Measurements from ENCODE around the gene ASZ1.

Gene ASZ1

GRCh38 chr7:117401293-117402002, 25.8 kb downstream of the ASZ1 start:
- no peak for DNase-seq

- DNase-seq: no peak
Measured at GRCh38 chr7:117399820-117400422, 27.4 kb downstream of the ASZ1 start.

GRCh38 chr7:117395743-117396142, 31.6 kb downstream of the ASZ1 start:
- DNase-seq: no peak

- no peak for DNase-seq
Measured at GRCh38 chr7:117393781-117394180, 33.5 kb downstream of the ASZ1 start.

- DNase-seq: no peak
Measured at GRCh38 chr7:117389871-117390270, 37.4 kb downstream of the ASZ1 start.

GRCh38 chr7:117386110-117386706, 41.1 kb downstream of the ASZ1 start:
- no peak for DNase-seq

GRCh38 chr7:117385363-117386109, 41.8 kb downstream of the ASZ1 start:
- DNase-seq: no peak

GRCh38 chr7:117384688-117385362, 42.5 kb downstream of the ASZ1 start:
- no peak for DNase-seq

GRCh38 chr7:117383483-117384189, 43.7 kb downstream of the ASZ1 start:
- no peak for DNase-seq

- DNase-seq: no peak
Measured at GRCh38 chr7:117383046-117383445, 44.2 kb downstream of the ASZ1 start.

- DNase-seq: no peak
Measured at GRCh38 chr7:117381362-117381761, 45.9 kb downstream of the ASZ1 start.

GRCh38 chr7:117375380-117375779, 51.9 kb downstream of the ASZ1 start:
- DNase-seq: no peak

- no peak for DNase-seq
Measured at GRCh38 chr7:117372073-117372472, 55.2 kb downstream of the ASZ1 start.

GRCh38 chr7:117364339-117365080, 62.8 kb downstream of the ASZ1 start:
- no peak for DNase-seq

- DNase-seq: no peak
Measured at GRCh38 chr7:117362294-117362888, 64.9 kb downstream of the ASZ1 start.

GRCh38 chr7:117350027-117350426, 77.3 kb downstream of the ASZ1 start:
- DNase-seq: no peak

GRCh38 chr7:117349570-117349969, 77.7 kb downstream of the ASZ1 start:
- no peak for DNase-seq

- no peak for DNase-seq
Measured at GRCh38 chr7:117347962-117348672, 79.2 kb downstream of the ASZ1 start.

- DNase-seq: no peak
Measured at GRCh38 chr7:117347480-117347879, 79.8 kb downstream of the ASZ1 start.

- DNase-seq: no peak
Measured at GRCh38 chr7:117346161-117346560, 81.1 kb downstream of the ASZ1 start.

- DNase-seq: no peak
Measured at GRCh38 chr7:117338020-117338419, 89.3 kb downstream of the ASZ1 start.

Measured in CD4-positive, alpha-beta T cell treated with Interferon gamma for 1 hour (primary cell).